ENCODE measurements around the gene LRRN4CL.
"Not testable (repeated sequence)": the region's sequence is repeated elsewhere in the genome, so short reads cannot be mapped to it uniquely, and the experiment has no call there.

LRRN4CL gene

GRCh38 chr11:62678433-62678769, 10.9 kb downstream of the LRRN4CL start:
- 18% methylated on average over 8 of the region's 16 CpGs for WGBS (ENCODE audit: insufficient coverage)
- H3K36me3 ChIP-seq (ENCODE audit: control insufficient read depth in 4 of 4, insufficient read depth in 4 of 4, low read length in 3 of 4), result peaks cover 2 to 26% (median 22%) of the 10 kb centered on the region in 4 experiments
- no peaks in the 10 kb centered on the region for H3K27me3 ChIP-seq (replicated peaks in 2 of 5; ENCODE audit: control insufficient read depth in 4 of 5, insufficient read depth in 5 of 5, low read length in 4 of 5)
- peak overlapping the region; percentile 71 to 96 (median 90) for H3K4me3 ChIP-seq (ENCODE audit: control insufficient read depth in 1 of 7, extremely low read depth in 1 of 7, insufficient read depth in 4 of 7, low read depth in 2 of 7, low read length in 6 of 7)
- peaks cover 2 to 26% (median 16%) of the 10 kb centered on the region in 4 experiments for H3K4me1 ChIP-seq (ENCODE audit: control extremely low read depth in 1 of 4, control insufficient read depth in 4 of 4, insufficient read depth in 4 of 4, low read length in 3 of 4)
- peak overlapping the region; percentile 93 to 96 for H3K27ac ChIP-seq (ENCODE audit: insufficient read depth in 1 of 2, low read depth in 1 of 2, low read length in 2 of 2, poor library complexity in 1 of 2, severe bottlenecking in 2 of 2)
- no peaks in the 10 kb centered on the region for H3K9me3 ChIP-seq (ENCODE audit: control extremely low read depth in 1 of 5, control insufficient read depth in 4 of 5, insufficient read depth in 2 of 5, low read depth in 1 of 5, low read length in 4 of 5)
- CTCF ChIA-PET, result interaction anchor here (2.0 to 3.2 kb wide), 2 partner anchors 13 to 23 kb away, joined by 4 to 14 read pairs; partner anchors contain the start of genes C11orf98 and CSKMT
- POLR2A ChIA-PET, result interaction anchor here (0.6 to 1.7 kb wide), 2 partner anchors 21 to 87 kb away, joined by 3 to 6 read pairs; partner anchors contain the start of gene TUT1
- no peak for DNase-seq

- POLR2A ChIA-PET, result interaction anchor here (1.1 kb wide), 1 partner anchor 50 kb away, joined by 3 read pairs; the partner anchor contains the start of genes HNRNPUL2 and TTC9C
- 95% methylated on average over 13 of the region's 15 CpGs for WGBS (ENCODE audit: insufficient coverage)
- DNase-seq, result no peak
- Histone ChIP-seq H3K4me1 (ENCODE audit: control extremely low read depth in 1 of 4, control insufficient read depth in 4 of 4, insufficient read depth in 4 of 4, low read length in 3 of 4) (peaks cover 2 to 32% (median 22%) of the 10 kb centered on the region in 4 experiments), H3K27me3 (replicated peaks in 2 of 5; ENCODE audit: control insufficient read depth in 4 of 5, insufficient read depth in 5 of 5, low read length in 4 of 5) (no peaks in the 10 kb centered on the region), H3K4me3 (ENCODE audit: control insufficient read depth in 1 of 7, extremely low read depth in 1 of 7, insufficient read depth in 4 of 7, low read depth in 2 of 7, low read length in 6 of 7) (peak overlapping the region in 5 of 7 experiments; percentile 87 to 96 (median 90)), H3K27ac (ENCODE audit: insufficient read depth in 1 of 2, low read depth in 1 of 2, low read length in 2 of 2, poor library complexity in 1 of 2, severe bottlenecking in 2 of 2) (peak overlapping the region; percentile 93 to 96), H3K9me3 (ENCODE audit: control extremely low read depth in 1 of 5, control insufficient read depth in 4 of 5, insufficient read depth in 2 of 5, low read depth in 1 of 5, low read length in 4 of 5) (no peaks in the 10 kb centered on the region), H3K36me3 (ENCODE audit: control insufficient read depth in 4 of 4, insufficient read depth in 4 of 4, low read length in 3 of 4) (peaks cover 2 to 32% (median 25%) of the 10 kb centered on the region in 4 experiments)
- CTCF ChIA-PET, result interaction anchor here (1.5 to 5.0 kb wide), 3 partner anchors 11 to 179 kb away, joined by 3 to 29 read pairs (median 8); partner anchors contain the start of genes C11orf98 and CSKMT
These were observed 11.6 kb downstream of the LRRN4CL start for GRCh38 chr11:62677714-62678113.

- Histone ChIP-seq H3K4me3 (ENCODE audit: control insufficient read depth in 1 of 7, extremely low read depth in 1 of 7, insufficient read depth in 4 of 7, low read depth in 2 of 7, low read length in 6 of 7) (no peak overlapping the region), H3K27me3 (replicated peaks in 2 of 5; ENCODE audit: control insufficient read depth in 4 of 5, insufficient read depth in 5 of 5, low read length in 4 of 5) (no peaks in the 10 kb centered on the region), H3K27ac (ENCODE audit: insufficient read depth in 1 of 2, low read depth in 1 of 2, low read length in 2 of 2, poor library complexity in 1 of 2, severe bottlenecking in 2 of 2) (peak overlapping the region in 1 of 2 experiments; percentile 96), H3K9me3 (ENCODE audit: control extremely low read depth in 1 of 5, control insufficient read depth in 4 of 5, insufficient read depth in 2 of 5, low read depth in 1 of 5, low read length in 4 of 5) (no peaks in the 10 kb centered on the region), H3K4me1 (ENCODE audit: control extremely low read depth in 1 of 4, control insufficient read depth in 4 of 4, insufficient read depth in 4 of 4, low read length in 3 of 4) (peaks cover 2 to 38% (median 28%) of the 10 kb centered on the region in 4 experiments), H3K36me3 (ENCODE audit: control insufficient read depth in 4 of 4, insufficient read depth in 4 of 4, low read length in 3 of 4) (peaks cover 2 to 32% (median 25%) of the 10 kb centered on the region in 4 experiments)
- POLR2A ChIA-PET, result interaction anchor here (1.1 kb wide), 1 partner anchor 51 kb away, joined by 3 read pairs; the partner anchor contains the start of genes HNRNPUL2 and TTC9C
- no peak for DNase-seq
- CTCF ChIA-PET, result interaction anchor here (0.6 to 5.0 kb wide), 8 partner anchors 10 to 179 kb away, joined by 3 to 29 read pairs (median 3); partner anchors contain the start of genes C11orf98, CSKMT, HNRNPUL2 and LRRN4CL
- WGBS (ENCODE audit: insufficient coverage), result 100% methylated on average over 2 of the region's 6 CpGs
These were observed 12.2 kb downstream of the LRRN4CL start for GRCh38 chr11:62677156-62677555.

GRCh38 chr11:62676698-62677097, 12.6 kb downstream of the LRRN4CL start:
- peaks cover 2 to 41% (median 30%) of the 10 kb centered on the region in 4 experiments for H3K4me1 ChIP-seq (ENCODE audit: control extremely low read depth in 1 of 4, control insufficient read depth in 4 of 4, insufficient read depth in 4 of 4, low read length in 3 of 4)
- WGBS (ENCODE audit: insufficient coverage), result 82% methylated on average over 5 of the region's 6 CpGs
- H3K27ac ChIP-seq (ENCODE audit: insufficient read depth in 1 of 2, low read depth in 1 of 2, low read length in 2 of 2, poor library complexity in 1 of 2, severe bottlenecking in 2 of 2), result peak overlapping the region in 1 of 2 experiments; percentile 96
- POLR2A ChIA-PET, result interaction anchor here (1.1 kb wide), 1 partner anchor 51 kb away, joined by 3 read pairs; the partner anchor contains the start of genes HNRNPUL2 and TTC9C
- peaks cover 2 to 32% (median 25%) of the 10 kb centered on the region in 4 experiments for H3K36me3 ChIP-seq (ENCODE audit: control insufficient read depth in 4 of 4, insufficient read depth in 4 of 4, low read length in 3 of 4)
- H3K9me3 ChIP-seq (ENCODE audit: control extremely low read depth in 1 of 5, control insufficient read depth in 4 of 5, insufficient read depth in 2 of 5, low read depth in 1 of 5, low read length in 4 of 5), result no peaks in the 10 kb centered on the region
- CTCF ChIA-PET, result interaction anchor here (0.6 to 5.0 kb wide), 10 partner anchors 10 to 180 kb away, joined by 3 to 29 read pairs (median 3); partner anchors contain the start of genes C11orf98, CSKMT, HNRNPUL2 and LRRN4CL
- no peak for DNase-seq
- H3K4me3 ChIP-seq (ENCODE audit: control insufficient read depth in 1 of 7, extremely low read depth in 1 of 7, insufficient read depth in 4 of 7, low read depth in 2 of 7, low read length in 6 of 7), result no peak overlapping the region
- H3K27me3 ChIP-seq (replicated peaks in 2 of 5; ENCODE audit: control insufficient read depth in 4 of 5, insufficient read depth in 5 of 5, low read length in 4 of 5), result no peaks in the 10 kb centered on the region

GRCh38 chr11:62675415-62675814, 13.9 kb downstream of the LRRN4CL start:
- H3K36me3 ChIP-seq (ENCODE audit: control insufficient read depth in 4 of 4, insufficient read depth in 4 of 4, low read length in 3 of 4), result peaks cover 2 to 32% (median 25%) of the 10 kb centered on the region in 4 experiments
- DNase-seq; H3K9me3 ChIP-seq (ENCODE audit: control extremely low read depth in 1 of 5, control insufficient read depth in 4 of 5, insufficient read depth in 2 of 5, low read depth in 1 of 5, low read length in 4 of 5); POLR2A ChIA-PET; H3K27ac ChIP-seq (ENCODE audit: insufficient read depth in 1 of 2, low read depth in 1 of 2, low read length in 2 of 2, poor library complexity in 1 of 2, severe bottlenecking in 2 of 2); H3K27me3 ChIP-seq (replicated peaks in 2 of 5; ENCODE audit: control insufficient read depth in 4 of 5, insufficient read depth in 5 of 5, low read length in 4 of 5); H3K4me3 ChIP-seq (ENCODE audit: control insufficient read depth in 1 of 7, extremely low read depth in 1 of 7, insufficient read depth in 4 of 7, low read depth in 2 of 7, low read length in 6 of 7): not testable (repeated sequence)
- H3K4me1 ChIP-seq (ENCODE audit: control extremely low read depth in 1 of 4, control insufficient read depth in 4 of 4, insufficient read depth in 4 of 4, low read length in 3 of 4), result peaks cover 2 to 42% (median 36%) of the 10 kb centered on the region in 4 experiments
- WGBS (ENCODE audit: insufficient coverage), result 98% methylated on average over 9 of the region's 10 CpGs
- CTCF ChIA-PET, result interaction anchor here (0.8 to 5.0 kb wide), 2 partner anchors 9 to 62 kb away, joined by 3 to 29 read pairs; partner anchors contain the start of genes C11orf98 and CSKMT

- 100% methylated on average over 1 of the region's 2 CpGs for WGBS (ENCODE audit: insufficient coverage)
- CTCF ChIA-PET, result interaction anchor here (0.7 to 5.0 kb wide), 7 partner anchors 6 to 61 kb away, joined by 3 to 29 read pairs (median 4); partner anchors contain the start of genes C11orf98 and CSKMT
- no peak for DNase-seq
- Histone ChIP-seq H3K9me3 (ENCODE audit: control extremely low read depth in 1 of 5, control insufficient read depth in 4 of 5, insufficient read depth in 2 of 5, low read depth in 1 of 5, low read length in 4 of 5) (no peaks in the 10 kb centered on the region), H3K27me3 (replicated peaks in 2 of 5; ENCODE audit: control insufficient read depth in 4 of 5, insufficient read depth in 5 of 5, low read length in 4 of 5) (no peaks in the 10 kb centered on the region), H3K4me3 (ENCODE audit: control insufficient read depth in 1 of 7, extremely low read depth in 1 of 7, insufficient read depth in 4 of 7, low read depth in 2 of 7, low read length in 6 of 7) (peak overlapping the region in 1 of 7 experiments; percentile 100), H3K4me1 (ENCODE audit: control extremely low read depth in 1 of 4, control insufficient read depth in 4 of 4, insufficient read depth in 4 of 4, low read length in 3 of 4) (peaks cover 0 to 47% (median 30%) of the 10 kb centered on the region in 4 experiments), H3K27ac (ENCODE audit: insufficient read depth in 1 of 2, low read depth in 1 of 2, low read length in 2 of 2, poor library complexity in 1 of 2, severe bottlenecking in 2 of 2) (peak overlapping the region in 1 of 2 experiments; percentile 52), H3K36me3 (ENCODE audit: control insufficient read depth in 4 of 4, insufficient read depth in 4 of 4, low read length in 3 of 4) (peaks cover 2 to 41% (median 26%) of the 10 kb centered on the region in 4 experiments)
- POLR2A ChIA-PET, result interaction anchor here (1.3 kb wide), 1 partner anchor 20 kb away, joined by 4 read pairs; the partner anchor contains the start of gene INTS5
These were observed 16.2 kb downstream of the LRRN4CL start for GRCh38 chr11:62673196-62673525.
